GM18505 (cell line): ENCODE data around the gene BIN2.

Source experiments
- ATAC-seq: cut with Tn5 transposase; IDR thresholded peaks from one replicate; pipeline ENCODE4 v1.9.1; 2021; ENCODE audit not compliant: unreplicated experiment
- POLR2A ChIP-seq: IDR thresholded peaks from 4 replicates; pipeline ENCODE4 v1.6.1; 2011; ENCODE audit warnings: borderline replicate concordance; ENCODE audit not compliant: insufficient read depth, insufficient read length; ENCODE audit errors: extremely low read depth

Gene BIN2

GRCh38 chr12:51323966-51324895 is at the start of gene BIN2:
TSS of gene BIN2 (minus strand) at chr12:51324174. CDS start at chr12:51324102, 72 bp downstream.
- peak; percentile 80 for TF ChIP-seq POLR2A
- peak; percentile 54 for ATAC-seq

GRCh38 chr12:51373187-51373586 is 49.2 kb upstream of the BIN2 start:
- ATAC-seq, result no peak
- no peak for TF ChIP-seq POLR2A

DNA sequence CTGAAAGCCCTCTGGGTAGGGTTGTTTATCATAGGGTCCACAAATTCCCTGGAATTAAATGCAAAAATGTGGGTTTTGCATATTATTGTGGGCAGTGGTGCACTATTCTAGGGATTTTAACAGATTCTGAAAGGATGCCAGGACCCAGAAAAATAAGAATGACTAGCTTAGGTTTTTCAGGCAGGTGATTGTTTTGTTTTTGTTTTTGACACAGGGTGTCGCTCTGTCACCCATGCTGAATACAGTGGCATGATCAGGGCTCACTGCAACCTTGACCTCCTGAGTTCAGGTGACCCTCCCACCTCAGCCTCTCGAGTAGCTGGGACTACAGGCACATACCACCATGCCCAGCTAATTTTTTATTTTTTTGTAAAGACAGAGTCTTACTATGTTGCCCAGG is 48.0 kb upstream of the BIN2 start:
- TF ChIP-seq POLR2A, result no peak
- ATAC-seq, result no peak

DNA sequence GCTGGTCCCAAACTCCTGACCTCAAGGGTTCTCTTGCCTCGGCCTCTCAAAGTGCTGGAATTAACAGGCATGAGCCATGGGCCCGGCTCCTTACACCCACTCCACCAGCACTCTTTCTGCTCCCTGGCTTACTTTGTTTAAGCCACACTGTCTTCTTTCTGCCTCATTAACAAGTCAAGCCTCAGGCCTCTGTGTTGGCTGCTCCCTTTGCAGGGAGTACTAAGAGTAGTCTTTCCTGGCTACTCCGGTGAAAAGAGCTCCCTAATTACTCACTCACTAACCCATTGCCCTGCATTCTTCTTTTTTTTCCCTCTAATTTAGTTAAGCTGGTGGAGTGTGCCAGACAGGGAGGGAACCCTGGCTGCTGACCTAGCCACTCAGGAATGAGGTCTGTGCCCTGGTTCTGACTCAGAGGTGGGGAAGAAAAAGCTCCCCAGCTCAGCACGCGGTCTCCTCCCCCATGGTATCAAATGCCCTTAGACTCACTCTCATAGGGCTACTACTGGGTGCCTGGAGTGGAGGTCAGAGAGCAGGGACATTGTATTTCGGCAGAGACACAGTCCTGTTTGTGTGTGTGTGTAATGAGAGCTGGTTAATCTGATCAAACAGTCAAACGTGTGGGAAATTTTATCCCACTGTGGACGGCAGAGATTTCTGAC is 47.5 kb upstream of the BIN2 start:
- no peak for TF ChIP-seq POLR2A
- ATAC-seq, result no peak

DNA sequence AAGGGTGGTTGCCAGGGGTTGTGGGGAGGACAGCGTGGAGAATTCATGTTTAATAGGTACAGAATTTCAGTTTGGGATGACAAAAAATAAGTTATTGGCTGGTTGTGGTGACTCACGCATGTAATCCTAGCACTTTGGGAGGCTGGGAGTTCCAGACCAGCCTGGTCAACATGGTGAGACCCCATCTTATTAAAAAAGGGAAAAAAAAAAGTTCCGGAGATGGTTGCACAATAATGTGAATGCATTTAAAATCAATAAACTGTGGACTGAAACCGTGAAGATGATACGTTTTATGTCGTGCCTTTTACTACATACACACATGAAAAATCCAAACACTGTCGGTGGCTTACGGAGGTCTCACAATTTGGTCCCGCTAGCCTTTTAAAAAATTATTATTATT is 46.7 kb upstream of the BIN2 start:
- no peak for TF ChIP-seq POLR2A
- ATAC-seq, result no peak

DNA sequence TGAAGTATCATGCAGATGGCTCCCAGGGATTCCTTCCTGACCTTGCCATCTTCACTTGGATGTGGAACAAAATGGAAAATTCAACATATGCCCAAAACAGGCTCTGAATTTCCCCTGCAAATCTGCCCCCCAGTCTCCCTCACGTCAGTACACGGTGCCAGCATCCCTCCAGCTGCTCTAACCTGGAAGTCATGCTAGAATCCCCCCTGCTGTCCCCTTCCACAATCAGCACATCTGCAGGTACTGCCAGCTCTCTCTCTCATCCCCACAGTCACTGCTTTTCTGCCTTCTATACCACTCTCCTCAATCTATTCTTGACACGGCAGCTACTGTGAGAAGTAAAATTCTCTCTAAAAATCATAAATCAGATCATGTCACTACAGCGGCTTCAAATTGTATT is 45.6 kb upstream of the BIN2 start:
- TF ChIP-seq POLR2A, result no peak

GRCh38 chr12:51368640-51369517 is 44.9 kb upstream of the BIN2 start:
- TF ChIP-seq POLR2A, result peak; percentile 47

More for the DNA sequence above, 45.6 kb upstream of the BIN2 start:
- ATAC-seq, result no peak

GRCh38 chr12:51365276-51365675 is 41.3 kb upstream of the BIN2 start:
- TF ChIP-seq POLR2A, result no peak
- no peak for ATAC-seq

More at GRCh38 chr12:51368640-51369517, 44.9 kb upstream of the BIN2 start:
- ATAC-seq, result peak; percentile 97

GRCh38 chr12:51364001-51364400 is 40.0 kb upstream of the BIN2 start:
- TF ChIP-seq POLR2A, result no peak
- no peak for ATAC-seq

GRCh38 chr12:51362747-51363342 is 38.9 kb upstream of the BIN2 start:
- ATAC-seq, result no peak

GRCh38 chr12:51362307-51362706 is 38.3 kb upstream of the BIN2 start:
- no peak for ATAC-seq
- no peak for TF ChIP-seq POLR2A

More at GRCh38 chr12:51362747-51363342, 38.9 kb upstream of the BIN2 start:
- no peak for TF ChIP-seq POLR2A

- no peak for TF ChIP-seq POLR2A
- ATAC-seq, result no peak
Observed at GRCh38 chr12:51361161-51362016, 37.4 kb upstream of the BIN2 start.
